Lung (tissue), 13 donors: Measurements from ENCODE around the gene CBX5. TPM values are rescaled to one million over a fixed set of nuclear protein-coding genes. Genes with fewer than 3 reads are reported as not detected.

Experiments
- ATAC-seq: fragments of 200-7000 bp; cut with Tn5 transposase; one replicate; pipeline ENCODE4 v1.9.1; 2020; ENCODE audit warnings: moderate number of reproducible peaks; ENCODE audit not compliant: insufficient read depth, low FRiP score
- DNase-seq, 3 donors: peaks; one replicate each; pipeline ENCODE4 v3.0.0-alpha.2; 2013 to 2017
- H3K27ac ChIP-seq, 2 donors: one replicate each; pipeline ENCODE4 v1.5.1; 2013; ENCODE audit warnings: mild to moderate bottlenecking in 2 of 2, moderate library complexity in 2 of 2, control low read depth in 1 of 2, inconsistent platforms in 1 of 2, low read depth in 1 of 2, low read length in 1 of 2
- H3K27me3 ChIP-seq, 3 donors: one replicate each; pipeline ENCODE4 v1.5.1; 2013; ENCODE audit warnings: low read length in 2 of 3; ENCODE audit not compliant: control insufficient read depth in 3 of 3, insufficient read depth in 3 of 3
- H3K36me3 ChIP-seq, 4 donors: one replicate each; pipeline ENCODE4 v1.5.1; 2013; ENCODE audit warnings: low read length in 4 of 4, mild to moderate bottlenecking in 1 of 4, moderate library complexity in 1 of 4; ENCODE audit not compliant: control insufficient read depth in 4 of 4, insufficient read depth in 4 of 4
- H3K4me1 ChIP-seq, 5 donors: one replicate each; pipeline ENCODE4 v1.5.1; 2013; ENCODE audit warnings: low read length in 5 of 5, mild to moderate bottlenecking in 2 of 5, moderate library complexity in 1 of 5; ENCODE audit not compliant: control insufficient read depth in 5 of 5, insufficient read depth in 5 of 5
- H3K4me3 ChIP-seq: one replicate; pipeline ENCODE4 v1.5.1; 2013; ENCODE audit warnings: mild to moderate bottlenecking, control low read depth, moderate library complexity
- H3K9ac ChIP-seq, 2 donors: one replicate each; pipeline ENCODE4 v1.5.1; 2013; ENCODE audit warnings: low read length in 2 of 2, control low read depth in 1 of 2; ENCODE audit not compliant: insufficient read depth in 1 of 2
- H3K9me3 ChIP-seq, 4 donors: one replicate each; pipeline ENCODE4 v1.5.1; 2013; ENCODE audit warnings: low read length in 3 of 4, mild to moderate bottlenecking in 1 of 4, moderate library complexity in 1 of 4; ENCODE audit not compliant: control insufficient read depth in 4 of 4, insufficient read depth in 3 of 4
- WGBS, 2 donors: extraction: QIAGEN DNeasy Blood & Tissue Kit; methylation state at CpG; one replicate each; pipeline ENCODE4 v1.1.7; 2013; 5-methylcytosine and 5-hydroxymethylcytosine counted together
- polyA plus RNA-seq, 2 donors: library from polyadenylated mRNA; stranded (reverse); fragments of 200-250 nt; gene quantifications; one replicate each; pipeline ENCODE4 v1.2.1, GENCODE V29; 2013
- small RNA-seq: library from RNA; depleted of rRNA; stranded (forward); fragments of <200 nt; gene quantifications from one replicate; pipeline ENCODE3, GENCODE V24; 2014; ENCODE audit warnings: low replicate concordance
- total RNA-seq, 2 donors: library from RNA; depleted of rRNA in 1 of 2; stranded (reverse); fragments of >200 nt in 1 of 2; gene quantifications; one replicate each; pipeline ENCODE4 v1.2.1, GENCODE V29; 2014 to 2021
- TF ChIP-seq, protein P1 (sequence below): IDR thresholded peaks from 2 replicates; pipeline ENCODE4 v1.5.1; 2012; ENCODE audit warnings: mild to moderate bottlenecking; ENCODE audit errors: control extremely low read depth, extremely low read depth
- donor health status: control.
- donor health status: control.
- donor health status: Bipolar disorder and iron deficiency.
- donor health status: healthy.
- donor health status: DM: yes; HTN: yes; CAD: no.

The CBX5 gene
- total and polyA plus RNA-seq, 4 donors, result 8.3 to 78.3 (median 30.3) TPM

DNA sequence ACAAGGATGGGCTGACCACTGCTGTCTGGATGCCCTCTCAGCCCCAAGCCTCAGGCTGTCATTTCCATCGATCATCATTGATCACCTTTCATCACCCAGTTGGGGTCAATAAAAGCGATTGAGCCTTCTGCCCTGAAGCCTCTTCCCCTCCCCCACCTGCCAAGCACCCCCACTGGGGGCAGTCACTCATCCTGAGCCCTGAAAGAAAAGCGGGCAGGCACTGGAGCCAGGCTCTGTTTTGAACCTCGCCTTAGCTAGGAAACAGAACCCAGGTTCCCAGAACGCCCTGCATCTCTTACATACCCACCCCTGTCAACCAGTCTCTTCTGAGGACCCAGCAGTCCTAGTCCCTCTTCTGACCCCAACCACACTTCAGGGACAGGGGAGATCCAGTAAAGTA, 96.9 kb downstream of the CBX5 start:
- no peak overlapping the region for H3K9ac ChIP-seq
- H3K27ac ChIP-seq, result no peak overlapping the region
- DNase-seq, result no peak
- no peaks in the 10 kb centered on the region for H3K9me3 ChIP-seq
- no peak overlapping the region for H3K4me3 ChIP-seq
- peaks cover 0 to 5% (median 2%) of the 10 kb centered on the region in 5 donors for H3K4me1 ChIP-seq
- H3K36me3 ChIP-seq, result peaks cover 0 to 16% (median 13%) of the 10 kb centered on the region in 4 donors
- H3K27me3 ChIP-seq, result no peaks in the 10 kb centered on the region
- TF ChIP-seq, protein P1, sequence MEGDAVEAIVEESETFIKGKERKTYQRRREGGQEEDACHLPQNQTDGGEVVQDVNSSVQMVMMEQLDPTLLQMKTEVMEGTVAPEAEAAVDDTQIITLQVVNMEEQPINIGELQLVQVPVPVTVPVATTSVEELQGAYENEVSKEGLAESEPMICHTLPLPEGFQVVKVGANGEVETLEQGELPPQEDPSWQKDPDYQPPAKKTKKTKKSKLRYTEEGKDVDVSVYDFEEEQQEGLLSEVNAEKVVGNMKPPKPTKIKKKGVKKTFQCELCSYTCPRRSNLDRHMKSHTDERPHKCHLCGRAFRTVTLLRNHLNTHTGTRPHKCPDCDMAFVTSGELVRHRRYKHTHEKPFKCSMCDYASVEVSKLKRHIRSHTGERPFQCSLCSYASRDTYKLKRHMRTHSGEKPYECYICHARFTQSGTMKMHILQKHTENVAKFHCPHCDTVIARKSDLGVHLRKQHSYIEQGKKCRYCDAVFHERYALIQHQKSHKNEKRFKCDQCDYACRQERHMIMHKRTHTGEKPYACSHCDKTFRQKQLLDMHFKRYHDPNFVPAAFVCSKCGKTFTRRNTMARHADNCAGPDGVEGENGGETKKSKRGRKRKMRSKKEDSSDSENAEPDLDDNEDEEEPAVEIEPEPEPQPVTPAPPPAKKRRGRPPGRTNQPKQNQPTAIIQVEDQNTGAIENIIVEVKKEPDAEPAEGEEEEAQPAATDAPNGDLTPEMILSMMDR, result no peak
- ATAC-seq, result no peak
- WGBS, 2 donors, result 90 to 93% methylated on average over 5 of the region's 5 CpGs

DNA sequence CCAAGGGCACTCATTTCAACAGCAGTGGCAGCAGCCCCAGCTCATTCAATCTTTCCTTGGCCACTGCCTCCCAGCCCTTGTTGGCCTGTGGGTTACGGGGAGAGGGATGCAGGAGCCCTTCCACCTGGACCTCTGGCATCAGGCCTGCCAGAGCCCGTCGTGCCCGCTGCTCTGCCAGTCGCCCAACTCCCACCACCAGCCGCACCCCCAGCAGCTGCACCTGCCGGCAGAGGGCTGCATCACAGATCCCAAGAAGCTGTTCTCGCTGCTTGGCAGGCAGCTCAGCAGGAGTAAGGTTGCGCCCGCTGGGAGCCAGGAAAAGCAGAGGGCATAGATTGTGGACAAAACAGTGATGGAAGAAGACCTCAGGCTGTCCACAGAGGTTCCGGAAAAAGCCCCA, 97.8 kb downstream of the CBX5 start:
- Histone ChIP-seq H3K9ac (no peak overlapping the region), H3K27me3 (peaks cover 0 to 5% (median 1%) of the 10 kb centered on the region in 3 donors), H3K4me1 (no peaks in the 10 kb centered on the region), H3K4me3 (no peak overlapping the region), H3K27ac (no peak overlapping the region), H3K9me3 (no peaks in the 10 kb centered on the region), H3K36me3 (peaks cover 0 to 15% (median 11%) of the 10 kb centered on the region in 4 donors)
- TF ChIP-seq, protein P1, result no peak
- WGBS, 2 donors, result 95 to 99% methylated on average over 11 of the region's 11 CpGs
- ATAC-seq (no peak), DNase-seq (no peak)

Small RNA genes within 50 kb of the gene (small RNA-seq; reads per million reads assigned to genes)
- gene RN7SL390P, result not detected
- not detected for gene RNU6-950P

Other genes starting within 250 kb of the CBX5 start
- under 1 TPM; 0.25 to 0.26 TPM for gene HOXC5, start 247.1 kb downstream of the CBX5 start, total RNA-seq
- gene HOXC5, start 247.1 kb downstream of the CBX5 start, polyA plus RNA-seq, result under 1 TPM; 0.08 to 0.10 TPM
- under 1 TPM; 0.71 to 0.86 TPM for gene HOXC4, start 226.3 kb downstream of the CBX5 start, total RNA-seq
- under 1 TPM; 0.18 to 0.31 TPM for gene HOXC4, start 226.3 kb downstream of the CBX5 start, polyA plus RNA-seq
- gene SMUG1, start 91.1 kb downstream of the CBX5 start, total RNA-seq, result 10 to 100 TPM; 20.3 to 28.4 TPM
- 10 to 100 TPM; 23.4 to 45.7 TPM for gene SMUG1, start 91.1 kb downstream of the CBX5 start, polyA plus RNA-seq
- gene HNRNPA1, start 604 bp upstream of the CBX5 start, total RNA-seq, result 100 to 1,000 TPM; 852 to 875 TPM
- gene HNRNPA1, start 604 bp upstream of the CBX5 start, polyA plus RNA-seq, result 100 to 1,000 TPM; 803 to 937 TPM
- 1 to 10 TPM; 6.9 to 7.9 TPM for gene NFE2, start 20.9 kb upstream of the CBX5 start, total RNA-seq
- gene NFE2, start 20.9 kb upstream of the CBX5 start, polyA plus RNA-seq, result 10 to 100 TPM in 1 of 2 donors, 1 to 10 TPM in 1; 3.5 to 38.5 TPM
- 100 to 1,000 TPM; 127 to 163 TPM for gene COPZ1, start 45.0 kb upstream of the CBX5 start, total RNA-seq
- 100 to 1,000 TPM in 1 of 2 donors, 10 to 100 TPM in 1; 98.8 to 145 TPM for gene COPZ1, start 45.0 kb upstream of the CBX5 start, polyA plus RNA-seq
- gene GPR84, start 84.4 kb upstream of the CBX5 start, total RNA-seq, result 1 to 10 TPM; 1.5 to 2.6 TPM
- gene GPR84, start 84.4 kb upstream of the CBX5 start, polyA plus RNA-seq, result 10 to 100 TPM in 1 of 2 donors, under 1 TPM in 1; 0.73 to 76.1 TPM
- gene ZNF385A, start 104.6 kb upstream of the CBX5 start, total RNA-seq, result 10 to 100 TPM in 1 of 2 donors, 1 to 10 TPM in 1; 7.6 to 26.1 TPM
- gene ZNF385A, start 104.6 kb upstream of the CBX5 start, polyA plus RNA-seq, result 10 to 100 TPM; 15.3 to 17.9 TPM
- 100 to 1,000 TPM in 1 of 2 donors, 10 to 100 TPM in 1; 71.2 to 131 TPM for gene ITGA5, start 139.1 kb upstream of the CBX5 start, total RNA-seq
- 100 to 1,000 TPM in 1 of 2 donors, 10 to 100 TPM in 1; 39.8 to 134 TPM for gene ITGA5, start 139.1 kb upstream of the CBX5 start, polyA plus RNA-seq
- 1 to 10 TPM in 1 of 2 donors, under 1 TPM in 1; 0.68 to 1.2 TPM for gene GTSF1, start 193.5 kb upstream of the CBX5 start, total RNA-seq
- 1 to 10 TPM in 1 of 2 donors, under 1 TPM in 1; 0.69 to 2.1 TPM for gene GTSF1, start 193.5 kb upstream of the CBX5 start, polyA plus RNA-seq
- 10 to 100 TPM; 38.7 to 73.0 TPM for gene NCKAP1L, start 217.6 kb upstream of the CBX5 start, total RNA-seq
- gene NCKAP1L, start 217.6 kb upstream of the CBX5 start, polyA plus RNA-seq, result 10 to 100 TPM; 11.1 to 50.2 TPM